Sciatic nerve (tissue), 2 donors: ENCODE measurements around the gene CTU1. TPM values are rescaled to one million over a fixed set of nuclear protein-coding genes. Genes with fewer than 3 reads are reported as not detected.
"Not testable (repeated sequence)": the region's sequence is repeated elsewhere in the genome, so short reads cannot be mapped to it uniquely, and the experiment has no call there.

Source experiments
- ATAC-seq: fragments of 200-7000 bp; cut with Tn5 transposase; one replicate; pipeline ENCODE4 v1.9.1; 2020; ENCODE audit warnings: mild to moderate bottlenecking, moderate library complexity
- DNase-seq: peaks from one replicate; pipeline ENCODE4 v3.0.0-alpha.2; 2020; ENCODE audit warnings: low spot score
- intact Hi-C: fragments of 100-400 bp; cut with DNase I; formaldehyde crosslinking; loops from one replicate; pipeline ENCODE4 v1.14.2; 2022
- total RNA-seq: library from RNA; stranded (reverse); fragmentation: NEBNext Ultra II Directional; extraction: Animal tissue kit (Norgen Biotek cat#: 25700); gene quantifications from one replicate; pipeline ENCODE4 v1.2.1, GENCODE V29; 2021
- donor health status: DM: no; HTN: no; CAD: no.
- donor health status: DM: no; HTN: no; CAD: no.

The CTU1 gene
- total RNA-seq: 6.1 TPM

- intact Hi-C loops: no loop called here
- peak; percentile 99 for ATAC-seq
- peak; percentile 98 for DNase-seq
These were observed at the start of gene CTU1 for GRCh38 chr19:51108066-51108804. CTU1 (minus strand) TSS chr19:51108409; CDS start chr19:51104569, 3,840 bp downstream.

DNA sequence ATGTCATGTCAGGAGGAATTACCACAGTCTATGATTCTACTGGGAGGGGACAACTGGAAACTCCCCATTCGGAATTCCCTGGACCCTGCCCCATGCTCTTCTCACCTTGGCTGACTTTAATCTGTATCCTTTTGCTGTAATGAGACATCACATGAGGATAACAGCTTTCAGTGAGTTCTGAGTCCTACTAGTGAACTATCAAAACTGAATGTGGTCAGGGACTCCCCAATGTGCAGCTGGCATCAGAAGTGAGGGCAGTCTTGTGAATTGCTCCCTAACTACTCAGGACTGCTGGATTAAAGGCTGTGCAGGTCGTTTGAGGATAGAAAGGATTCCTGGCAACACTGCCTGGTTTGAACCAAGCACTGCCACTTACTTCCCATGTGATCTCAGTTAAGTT, 49.1 kb upstream of the CTU1 start:
- intact Hi-C loops: no loop called here
- no peak for DNase-seq
- no peak for ATAC-seq

DNA sequence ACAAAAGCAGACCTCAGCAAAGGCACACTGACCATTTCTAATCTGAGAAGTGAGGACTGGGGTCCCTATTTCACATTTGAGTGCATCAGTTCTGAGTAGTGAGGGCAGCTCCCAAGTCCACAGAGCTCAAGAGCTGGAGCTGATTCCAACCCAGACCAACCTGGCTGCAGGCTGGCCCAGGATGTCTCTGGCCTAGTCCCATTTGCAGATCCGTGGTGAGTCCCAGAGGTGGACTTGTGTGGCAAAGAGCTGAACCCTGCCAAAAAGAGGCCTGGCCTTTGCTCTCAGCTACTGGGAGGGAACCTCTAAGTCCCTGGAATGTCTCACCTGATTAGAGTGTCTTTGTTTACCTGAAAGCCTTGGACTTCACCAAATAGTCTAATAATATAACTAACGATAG, 48.5 kb upstream of the CTU1 start:
- DNase-seq (no peak), ATAC-seq (no peak)
- intact Hi-C loops: no loop called here

GRCh38 chr19:51150627-51151026, 42.4 kb upstream of the CTU1 start:
- ATAC-seq (no peak), DNase-seq (no peak)
- intact Hi-C loops: no loop called here

DNA sequence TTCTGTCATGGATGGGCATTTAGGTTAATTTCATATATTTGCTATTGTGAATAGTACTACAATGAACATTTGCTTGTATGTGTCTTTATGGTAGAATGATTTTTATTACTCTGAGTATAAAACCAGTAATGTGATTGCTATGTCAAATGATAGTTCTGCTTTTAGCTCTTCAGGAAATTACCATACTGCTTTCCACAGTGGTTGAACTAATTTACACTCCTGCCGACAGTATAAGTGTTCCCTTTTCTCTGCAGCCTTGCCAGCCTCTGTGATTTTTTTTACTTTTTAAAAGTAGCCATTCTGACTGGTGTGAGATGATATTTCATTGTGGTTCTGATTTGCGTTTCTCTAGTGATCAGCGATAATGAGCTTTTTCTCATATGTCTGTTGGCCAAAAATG, 40.4 kb upstream of the CTU1 start:
- intact Hi-C loops: no loop called here
- no peak for DNase-seq
- no peak for ATAC-seq

GRCh38 chr19:51147663-51148062, 39.5 kb upstream of the CTU1 start:
- no peak for ATAC-seq
- no peak for DNase-seq
- intact Hi-C loops: no loop called here

GRCh38 chr19:51146751-51147150, 38.5 kb upstream of the CTU1 start:
- ATAC-seq: no peak
- no peak for DNase-seq
- intact Hi-C loops: no loop called here

GRCh38 chr19:51145916-51146493, 37.8 kb upstream of the CTU1 start:
- DNase-seq (no peak), ATAC-seq (no peak)
- intact Hi-C loops: no loop called here

DNA sequence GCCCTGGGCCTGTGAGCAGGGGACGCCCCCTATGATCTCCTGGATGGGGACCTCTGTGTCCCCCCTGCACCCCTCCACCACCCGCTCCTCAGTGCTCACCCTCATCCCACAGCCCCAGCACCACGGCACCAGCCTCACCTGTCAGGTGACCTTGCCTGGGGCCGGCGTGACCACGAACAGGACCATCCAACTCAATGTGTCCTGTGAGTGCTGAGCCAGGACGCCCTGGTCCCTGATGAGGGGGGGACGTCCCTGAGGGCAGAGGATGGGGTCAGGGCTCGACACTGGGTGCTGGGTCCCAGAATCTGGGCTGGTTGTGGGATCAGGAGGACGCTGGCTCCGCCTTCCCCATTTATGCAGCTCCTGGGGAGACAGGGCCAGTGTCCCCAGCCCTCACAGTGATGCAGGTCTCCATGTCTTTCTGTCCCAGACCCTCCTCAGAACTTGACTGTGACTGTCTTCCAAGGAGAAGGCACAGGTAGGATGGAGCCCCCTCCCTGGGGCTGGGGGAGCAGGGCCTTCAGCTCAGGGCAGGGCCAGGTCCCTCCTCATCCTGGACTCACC, 36.4 kb upstream of the CTU1 start:
- intact Hi-C loops: no loop called here
- no peak for DNase-seq
- ATAC-seq: no peak

DNA sequence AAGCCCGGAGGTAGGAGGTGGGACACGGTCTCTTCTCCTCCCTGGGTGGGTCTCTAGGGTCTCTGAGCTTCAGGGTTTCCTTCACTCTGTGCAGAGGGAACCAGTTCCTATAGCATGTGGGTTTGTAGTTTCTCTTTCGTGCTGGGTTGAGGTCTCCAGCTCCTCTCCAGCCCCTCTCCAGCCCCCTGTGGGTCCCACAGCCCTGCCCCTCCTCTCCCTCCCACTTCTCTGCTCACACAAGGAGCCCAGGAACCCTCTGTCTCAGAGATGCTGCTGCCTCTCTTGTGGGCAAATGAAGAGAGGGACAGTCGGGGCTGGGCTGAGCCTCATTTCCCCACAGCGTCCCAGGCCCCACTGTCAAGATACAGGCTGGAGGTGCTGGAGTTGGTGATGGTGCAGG, 35.3 kb upstream of the CTU1 start:
- ATAC-seq (no peak), DNase-seq (no peak)
- intact Hi-C loops: no loop called here

DNA sequence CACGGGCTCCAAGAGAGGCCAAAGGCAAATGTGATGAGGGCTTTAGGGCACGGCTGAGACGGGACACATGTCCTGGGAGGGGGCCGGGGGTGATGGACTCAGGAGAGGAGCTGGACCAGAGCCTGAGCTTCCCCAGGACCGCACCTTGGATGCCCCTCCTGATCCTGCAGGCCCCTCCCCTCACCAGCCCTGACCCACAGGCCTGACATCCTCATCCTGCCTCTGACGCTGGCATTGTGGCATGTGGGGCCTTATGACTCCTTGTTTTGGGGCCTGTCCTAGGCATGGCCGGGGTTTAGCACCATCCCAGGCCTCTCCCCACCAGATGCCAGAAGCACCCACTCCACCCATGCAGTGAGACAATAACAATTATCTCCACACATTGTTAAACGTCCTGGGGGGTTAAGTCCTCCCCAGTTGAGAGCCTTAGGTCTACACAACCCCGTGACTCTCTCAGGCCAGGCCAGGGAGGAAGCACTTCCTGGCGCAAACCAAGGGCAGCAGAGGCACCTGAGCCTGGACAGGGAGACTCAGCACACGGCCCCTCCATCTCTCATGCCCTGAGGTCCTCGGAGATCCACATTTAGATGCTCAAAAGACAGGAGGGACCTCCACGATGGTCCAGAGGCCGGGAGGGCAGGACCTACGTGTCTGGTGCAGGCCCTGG, 34.7 kb upstream of the CTU1 start:
- intact Hi-C loops, DNase-seq: not testable (repeated sequence)
- peak; percentile 34 for ATAC-seq

GRCh38 chr19:51142119-51142518, 33.9 kb upstream of the CTU1 start, which contains the start of gene SIGLEC7:
SIGLEC7 (plus strand) TSS chr19:51142301; CDS start chr19:51142370, 69 bp downstream.
- intact Hi-C loops: no loop called here
- ATAC-seq (peak; percentile 69), DNase-seq (no peak)

- intact Hi-C loops: no loop called here
- no peak for ATAC-seq
- no peak for DNase-seq
These were observed 33.0 kb upstream of the CTU1 start for GRCh38 chr19:51141181-51141580.

GRCh38 chr19:51140441-51140840, 32.2 kb upstream of the CTU1 start:
- intact Hi-C loops: no loop called here
- DNase-seq (no peak), ATAC-seq (no peak)

- ATAC-seq (peak; percentile 65), DNase-seq (no peak)
- intact Hi-C loops: no loop called here
These were observed 31.2 kb upstream of the CTU1 start for GRCh38 chr19:51139299-51140014.

GRCh38 chr19:51138549-51138979, 30.4 kb upstream of the CTU1 start:
- intact Hi-C loops: no loop called here
- DNase-seq (no peak), ATAC-seq (peak; percentile 64)

- intact Hi-C loops: no loop called here
- no peak for DNase-seq
- no peak for ATAC-seq
These were observed 29.7 kb upstream of the CTU1 start for GRCh38 chr19:51137792-51138425.

DNA sequence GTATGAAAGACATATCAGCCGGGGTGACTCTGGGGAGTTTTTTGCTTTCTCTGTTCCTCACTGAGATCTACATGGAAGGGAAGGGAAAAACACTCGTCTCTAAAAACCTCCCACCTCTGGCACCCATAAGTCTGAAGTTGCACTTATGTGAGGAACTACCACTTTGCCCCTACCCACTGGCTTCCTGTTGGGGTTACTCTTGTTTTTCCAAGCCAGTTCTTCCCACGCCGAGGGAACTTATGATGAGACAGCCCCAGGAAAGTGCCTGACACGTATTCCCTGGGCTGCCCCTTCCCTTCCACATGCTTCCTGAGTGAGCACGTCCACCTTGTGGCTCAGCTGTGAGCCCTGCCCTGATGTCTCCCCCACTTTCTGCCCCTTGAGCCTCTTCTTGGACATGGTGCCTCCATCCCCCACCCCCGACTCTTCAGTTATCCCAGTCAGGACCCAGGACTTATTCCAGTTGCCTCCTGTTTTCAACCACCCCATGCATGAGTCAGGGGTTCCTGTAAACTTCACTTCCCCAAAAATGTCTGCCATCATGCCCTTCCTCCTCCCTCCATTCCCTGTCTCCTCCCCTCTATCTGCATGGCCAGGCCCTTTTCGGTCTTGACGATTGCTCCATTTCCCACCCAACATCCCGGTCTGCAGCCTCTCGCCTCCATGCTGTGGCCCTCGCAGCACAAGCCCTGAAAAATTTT, 28.8 kb upstream of the CTU1 start:
- intact Hi-C loops: no loop called here
- ATAC-seq: peak; percentile 60
- no peak for DNase-seq
